Measurements from ENCODE around the gene CLSTN3. TPM values are rescaled to one million over a fixed set of nuclear protein-coding genes. Genes with fewer than 3 reads are reported as not detected.

Gene CLSTN3
- total and polyA plus RNA-seq, 2 of the 8 experiments (the other 6 are each of a cell fraction or from before 2014, with no cell fraction given) = 20.4 to 26.3 TPM

DNA sequence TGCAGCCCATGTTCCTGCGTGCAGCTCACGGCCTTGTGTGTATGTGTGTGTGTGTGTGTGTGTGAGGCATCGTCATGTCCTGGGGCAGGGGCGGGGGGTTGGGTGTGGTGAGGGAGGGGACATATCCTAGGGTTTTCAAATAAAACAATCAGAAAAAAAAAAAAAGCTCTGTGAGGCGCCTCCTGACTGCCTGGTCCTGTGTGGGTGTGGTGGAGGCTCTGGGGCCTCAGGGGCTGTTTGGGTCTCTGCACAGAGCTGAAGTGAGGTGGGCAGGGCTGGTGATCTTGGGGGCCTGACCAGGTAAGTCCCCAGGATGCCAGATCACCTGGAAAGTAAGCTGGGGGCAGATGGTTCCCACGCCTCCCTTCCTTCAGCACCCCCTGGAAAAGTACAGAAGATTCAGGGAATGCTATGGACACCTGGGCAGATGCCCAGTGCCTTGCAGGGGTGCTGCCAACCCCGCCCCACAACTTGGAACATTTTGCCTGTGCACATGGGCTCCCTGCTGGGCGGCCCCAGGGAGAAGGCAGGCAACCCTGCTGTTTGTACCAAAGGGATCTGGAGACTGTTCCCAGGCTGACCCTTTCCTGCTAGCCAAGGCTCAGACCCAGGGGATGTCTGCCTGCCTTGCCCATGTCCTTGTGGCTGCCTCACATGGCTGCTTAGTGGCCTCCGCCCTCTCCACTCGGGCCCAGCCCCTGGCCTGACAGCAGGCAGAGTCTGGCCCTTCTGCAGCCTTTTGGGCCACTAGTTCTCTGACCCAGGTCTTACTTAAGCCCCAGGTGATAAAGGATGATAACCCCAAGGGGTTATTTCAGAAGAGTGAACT, 28.8 kb downstream of the CLSTN3 start:
- Histone ChIP-seq H3K18ac (ENCODE audit: extremely low read depth, low read length) (no peak overlapping the region), H4K91ac (replicated peaks; ENCODE audit: insufficient read length, low read length) (no peak overlapping the region), H3K4me3 (ENCODE audit: extremely low read depth in 1 of 4, insufficient read depth in 2 of 4, low read depth in 3 of 4, low read length in 4 of 4) (no peak overlapping the region), H2BK120ac (replicated peaks; ENCODE audit: low read depth, low read length) (no peak overlapping the region), H3K56ac (replicated peaks; ENCODE audit: insufficient read length, low read depth, low read length) (no peak overlapping the region), H2AK5ac (ENCODE audit: low read depth, low read length) (no peak overlapping the region), H3K9me3 (ENCODE audit: insufficient read depth in 2 of 2, low read depth in 1 of 2, low read length in 1 of 2) (peaks cover 0 to under 1% of the 10 kb centered on the region in 2 experiments; a peak in 1 of 4 replicates), H3K27me3 (replicated peaks in 1 of 4; ENCODE audit: control insufficient read depth in 3 of 4, extremely low read depth in 1 of 4, insufficient read depth in 3 of 4, low read length in 3 of 4) (no peaks in the 10 kb centered on the region; a peak in 1 of 7 replicates), H3K23ac (ENCODE audit: insufficient read length) (no peak overlapping the region), H3K27ac (ENCODE audit: low read depth, low read length) (no peak overlapping the region), H2AFZ (ENCODE audit: low read length) (no peak overlapping the region), H3K4me2 (ENCODE audit: insufficient read depth in 1 of 2, low read depth in 2 of 2, low read length in 2 of 2) (no peak overlapping the region), H3K14ac (ENCODE audit: insufficient read length) (no peak overlapping the region), H2BK5ac (ENCODE audit: low read depth, low read length) (no peak overlapping the region), H3K4ac (replicated peaks; ENCODE audit: insufficient read length, low read depth, low read length) (no peak overlapping the region), H4K8ac (ENCODE audit: extremely low read depth, insufficient read depth, low read length) (peak overlapping the region; percentile 79; the same call in 1 of the 2 replicates), H3K23me2 (ENCODE audit: low read depth, low read length) (no peaks in the 10 kb centered on the region; the same call in 1 of the 2 replicates), H3K4me1 (replicated peaks in 1 of 4; ENCODE audit: control insufficient read depth in 3 of 4, insufficient read depth in 4 of 4, low read length in 3 of 4) (no peaks in the 10 kb centered on the region), H3K79me2 (ENCODE audit: control insufficient read depth in 1 of 2, insufficient read depth in 2 of 2, low read length in 2 of 2) (no peaks in the 10 kb centered on the region), H3K36me3 (ENCODE audit: control insufficient read depth in 2 of 4, insufficient read depth in 4 of 4, low read length in 3 of 4) (no peaks in the 10 kb centered on the region; a peak in 3 of 8 replicates), H4K5ac (ENCODE audit: insufficient read length, low read depth, low read length) (no peak overlapping the region), H2BK15ac (ENCODE audit: low read length) (no peak overlapping the region), H2BK20ac (ENCODE audit: low read length) (no peak overlapping the region), H3K79me1 (ENCODE audit: low read depth, low read length) (no peaks in the 10 kb centered on the region; the same call in 1 of the 2 replicates), H2BK12ac (ENCODE audit: low read depth, low read length) (no peak overlapping the region), H3K9ac (replicated peaks in 1 of 4; ENCODE audit: extremely low read depth in 1 of 4, low read depth in 3 of 4, low read length in 3 of 4) (no peak overlapping the region; a peak in 2 of 7 replicates), H4K20me1 (replicated peaks in 1 of 2; ENCODE audit: control insufficient read depth in 1 of 2, insufficient read depth in 2 of 2, low read length in 2 of 2) (no peaks in the 10 kb centered on the region)
- DNase-seq (ENCODE audit: low read depth in 1 of 2, low spot score in 2 of 2) = no peak
- TF ChIP-seq POU5F1 (IDR thresholded peaks at IDR 0.05; ENCODE audit: low read depth, low read length) = no peak
- no peak for TF ChIP-seq NRF1 (IDR thresholded peaks at IDR 0.05; ENCODE audit: low read depth, low read length)
- no peak for TF ChIP-seq KDM5A (IDR thresholded peaks at IDR 0.05; ENCODE audit: low read length)
- TF ChIP-seq CHD2 (IDR thresholded peaks at IDR 0.05; ENCODE audit: low read length) = no peak
- TF ChIP-seq ASH2L (IDR thresholded peaks at IDR 0.05; ENCODE audit: low read length) = no peak
- TF ChIP-seq, protein P1, sequence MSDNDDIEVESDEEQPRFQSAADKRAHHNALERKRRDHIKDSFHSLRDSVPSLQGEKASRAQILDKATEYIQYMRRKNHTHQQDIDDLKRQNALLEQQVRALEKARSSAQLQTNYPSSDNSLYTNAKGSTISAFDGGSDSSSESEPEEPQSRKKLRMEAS (IDR thresholded peaks at IDR 0.05) = no peak
- TF ChIP-seq HDAC6 (IDR thresholded peaks at IDR 0.05; ENCODE audit: low read depth, low read length) = no peak
- TF ChIP-seq, protein P2, sequence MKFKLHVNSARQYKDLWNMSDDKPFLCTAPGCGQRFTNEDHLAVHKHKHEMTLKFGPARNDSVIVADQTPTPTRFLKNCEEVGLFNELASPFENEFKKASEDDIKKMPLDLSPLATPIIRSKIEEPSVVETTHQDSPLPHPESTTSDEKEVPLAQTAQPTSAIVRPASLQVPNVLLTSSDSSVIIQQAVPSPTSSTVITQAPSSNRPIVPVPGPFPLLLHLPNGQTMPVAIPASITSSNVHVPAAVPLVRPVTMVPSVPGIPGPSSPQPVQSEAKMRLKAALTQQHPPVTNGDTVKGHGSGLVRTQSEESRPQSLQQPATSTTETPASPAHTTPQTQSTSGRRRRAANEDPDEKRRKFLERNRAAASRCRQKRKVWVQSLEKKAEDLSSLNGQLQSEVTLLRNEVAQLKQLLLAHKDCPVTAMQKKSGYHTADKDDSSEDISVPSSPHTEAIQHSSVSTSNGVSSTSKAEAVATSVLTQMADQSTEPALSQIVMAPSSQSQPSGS (IDR thresholded peaks at IDR 0.05; ENCODE audit: low read length) = no peak
- TF ChIP-seq CTBP2 (IDR thresholded peaks at IDR 0.05; ENCODE audit: borderline replicate concordance, insufficient read depth, insufficient read length, low read length) = no peak
- ChIA-PET POLR2A (ENCODE audit: partially characterized antibody) (no interaction called here), CTCF (ENCODE audit: partially characterized antibody) (interaction anchor here (1.1 to 10.0 kb wide), 2 partner anchors 16 to 27 kb away, joined by 3 to 151 read pairs; no protein-coding TSS in a partner anchor)
- FAIRE-seq = no peak
- WGBS, 2 experiments (ENCODE audit: extremely low coverage in 1 of 2, insufficient coverage in 1 of 2, insufficient read length in 1 of 2, insufficient replicate concordance in 2 of 2, low coverage in 1 of 2, low lambda C conversion rate in 2 of 2, missing lambda C conversion rate in 1 of 2) = 75% methylated on average over 7 of the region's 10 CpGs; no CpG with 5 or more reads in 1 of the 2 experiments
